NOMO-1 treated with DMSO at 0.1 percent for 48 hours (cell line): ENCODE measurements around the gene ELMOD1.

Source experiments
- DNase-seq: peaks from one replicate; lab custom pipeline; 2025; ENCODE audit not compliant: unreplicated experiment; lab: John Stamatoyannopoulos, UW

Gene ELMOD1

GRCh38 chr11:107631931-107632330 is 41.0 kb downstream of the ELMOD1 start:
- no peak for DNase-seq

DNA sequence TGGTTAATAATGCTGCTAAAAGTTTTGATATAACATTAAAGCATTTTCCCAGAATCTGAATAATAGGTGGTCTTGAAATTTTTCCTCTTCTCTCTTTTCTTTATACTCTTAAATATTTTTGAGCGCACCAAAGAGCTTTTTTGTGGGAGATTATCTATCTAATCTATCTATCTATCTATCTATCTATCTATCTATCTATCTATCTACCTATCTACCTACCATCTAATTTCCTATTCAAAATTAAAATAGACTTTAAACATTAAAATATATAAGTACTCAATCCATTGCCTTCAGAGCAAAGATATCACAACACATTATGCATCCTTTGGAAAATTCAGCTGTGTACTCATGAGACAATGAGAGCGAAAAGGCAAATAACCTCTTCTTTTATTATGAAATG is 55.8 kb downstream of the ELMOD1 start:
- DNase-seq, result no peak

- no peak for DNase-seq
Observed at GRCh38 chr11:107648242-107648641, 57.3 kb downstream of the ELMOD1 start.

DNA sequence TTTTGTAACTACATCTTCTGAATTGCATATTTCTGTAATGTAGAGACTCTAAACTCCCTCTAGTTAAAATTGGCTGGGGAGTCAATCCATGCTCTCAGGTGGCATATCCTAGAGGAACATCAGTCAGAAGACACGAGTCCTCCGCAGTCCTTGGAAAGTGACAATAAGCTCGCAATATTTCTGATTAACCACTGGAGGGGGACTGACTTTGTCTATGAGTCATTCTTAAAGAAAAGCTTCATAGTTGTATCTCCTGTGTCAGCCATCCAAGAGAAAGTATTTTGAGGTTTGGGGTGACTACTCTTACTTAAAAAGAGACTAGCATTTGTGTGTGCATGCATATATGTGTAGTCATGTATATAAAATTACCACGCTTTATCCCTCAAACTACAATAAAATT is 60.7 kb downstream of the ELMOD1 start:
- DNase-seq, result no peak

- no peak for DNase-seq
Observed at GRCh38 chr11:107653076-107653475, 62.1 kb downstream of the ELMOD1 start.

DNA sequence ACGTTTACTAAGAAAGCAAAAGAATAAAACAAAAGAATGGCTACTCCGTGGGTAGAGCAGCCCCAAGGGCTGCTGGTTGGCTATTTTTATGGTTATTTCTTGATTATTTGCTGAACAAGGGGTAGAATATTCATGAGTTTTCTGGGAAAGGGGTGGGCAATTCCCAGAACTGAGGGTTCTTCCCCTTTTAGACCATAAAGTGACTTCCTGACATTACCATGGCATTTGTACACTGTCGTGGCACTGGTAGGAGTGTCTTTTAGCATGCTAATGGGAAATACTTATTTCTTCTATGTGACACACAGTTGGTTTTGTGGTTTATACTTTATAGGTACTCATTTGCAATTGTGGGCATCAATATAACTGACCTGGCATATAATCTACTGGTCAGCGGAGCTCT is 64.7 kb downstream of the ELMOD1 start:
- no peak for DNase-seq

GRCh38 chr11:107659310-107659709 is 68.4 kb downstream of the ELMOD1 start:
- DNase-seq, result no peak

DNA sequence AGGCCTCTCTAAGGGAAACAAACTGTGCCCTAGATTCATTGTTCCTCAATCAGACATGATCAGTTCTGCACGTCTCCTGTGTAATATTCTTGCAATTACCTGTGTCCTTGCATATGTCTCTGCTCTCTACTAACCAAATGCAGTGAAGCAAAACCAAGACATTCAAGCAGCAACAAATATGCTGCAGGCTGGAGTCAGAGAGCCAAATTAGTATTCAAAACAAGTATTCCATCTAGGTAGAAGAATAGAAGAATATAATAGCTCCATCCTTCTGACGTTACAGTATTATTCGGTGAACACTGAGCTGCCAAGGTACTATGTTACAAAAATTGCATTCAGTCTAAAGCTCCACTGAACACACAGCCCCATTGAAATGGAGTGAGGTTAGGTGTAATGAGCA is 69.1 kb downstream of the ELMOD1 start:
- DNase-seq, result no peak

- DNase-seq, result no peak
Observed at GRCh38 chr11:107661656-107662055, 70.7 kb downstream of the ELMOD1 start.

- DNase-seq, result no peak
Observed at GRCh38 chr11:107665018-107665417, 74.1 kb downstream of the ELMOD1 start.

GRCh38 chr11:107666911-107667613 is 76.1 kb downstream of the ELMOD1 start:
- no peak for DNase-seq

- no peak for DNase-seq
Observed at GRCh38 chr11:107669191-107669740, 78.3 kb downstream of the ELMOD1 start.

DNA sequence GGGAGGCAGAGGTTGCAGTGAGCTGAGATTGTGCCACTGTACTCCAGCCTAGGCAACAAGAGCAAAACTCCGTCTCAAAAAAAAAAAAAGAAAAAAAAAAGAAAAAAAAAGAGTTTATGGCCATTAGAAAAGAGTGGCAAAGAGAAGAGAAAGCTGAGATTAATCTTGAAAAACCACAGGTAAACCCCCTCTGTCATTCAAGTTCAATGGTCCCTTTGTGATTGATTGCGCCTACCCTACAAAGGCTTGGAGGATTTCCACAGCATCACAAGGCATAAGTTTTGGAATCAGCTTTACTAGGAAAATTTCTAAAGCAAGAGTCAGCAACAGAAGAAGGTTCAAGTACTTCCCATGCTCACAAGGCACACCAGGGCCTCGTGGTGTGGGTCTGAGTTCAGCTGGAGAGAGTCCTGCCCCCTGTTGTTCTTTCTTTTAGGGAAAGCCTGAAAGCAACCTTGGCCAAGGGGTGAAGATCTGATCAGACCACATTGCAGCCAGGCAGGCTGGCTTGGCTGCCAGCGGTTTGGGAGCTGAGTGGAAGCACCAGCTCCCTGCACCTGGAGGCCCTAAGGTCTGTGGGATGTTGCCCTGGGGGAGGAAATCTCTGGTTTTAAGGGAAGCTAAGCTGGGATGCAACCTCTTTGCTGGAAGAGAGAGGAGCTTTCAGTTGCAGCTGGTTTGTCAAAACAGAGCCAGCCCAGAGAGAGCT is 79.1 kb downstream of the ELMOD1 start:
- DNase-seq, result no peak

GRCh38 chr11:107675902-107676301 is 85.0 kb downstream of the ELMOD1 start:
- DNase-seq, result no peak

DNA sequence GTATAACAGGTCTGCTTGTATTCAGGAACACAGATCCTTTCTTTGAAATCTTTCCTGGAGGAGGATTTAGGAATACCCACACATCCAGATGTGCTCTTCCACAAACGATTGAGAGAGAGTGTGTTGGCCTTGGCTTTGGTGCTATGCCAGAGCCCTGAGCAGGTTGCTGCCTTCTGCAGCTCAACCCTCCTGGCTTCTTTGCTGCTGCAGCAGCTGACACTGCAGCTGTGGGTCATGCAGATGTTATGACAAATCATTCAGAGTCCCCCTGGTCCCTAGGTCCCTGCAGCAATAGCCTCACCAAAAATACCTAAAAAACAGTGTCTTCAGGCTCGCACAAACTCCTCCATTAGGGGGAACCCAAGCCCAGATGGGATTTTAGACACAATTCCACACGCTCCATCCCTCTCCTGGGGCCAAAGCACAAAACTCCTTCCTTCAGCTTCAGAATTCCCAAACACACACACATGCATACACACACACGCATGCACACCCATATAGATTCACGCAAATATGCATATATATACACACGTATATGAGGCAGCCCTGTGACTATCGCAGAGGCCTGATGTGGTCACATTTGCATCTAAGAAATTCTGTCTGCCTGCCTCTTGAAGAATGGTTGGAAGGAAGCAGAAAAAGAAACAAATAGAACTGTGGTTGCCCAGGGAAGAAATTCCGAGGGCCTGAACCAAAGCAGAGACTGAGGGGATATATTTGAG is 85.5 kb downstream of the ELMOD1 start:
- DNase-seq, result no peak

- no peak for DNase-seq
Observed at GRCh38 chr11:107677924-107678631, 87.1 kb downstream of the ELMOD1 start.

DNA sequence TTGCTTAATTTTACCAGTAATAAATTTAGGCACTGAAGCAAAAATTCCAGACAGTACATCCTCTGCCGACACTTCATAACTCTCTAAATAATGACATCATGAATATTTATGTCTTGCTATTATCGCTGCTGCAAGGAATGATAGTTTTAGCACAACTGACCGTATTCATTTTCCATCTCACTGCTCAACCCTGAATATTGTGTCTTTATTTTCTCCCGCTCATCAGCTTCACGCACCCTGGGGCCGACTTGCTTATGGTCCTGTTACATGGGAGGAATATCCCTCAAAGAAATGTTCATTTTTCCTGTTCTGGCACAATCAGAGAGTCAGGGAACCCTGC is 87.7 kb downstream of the ELMOD1 start:
- no peak for DNase-seq

DNA sequence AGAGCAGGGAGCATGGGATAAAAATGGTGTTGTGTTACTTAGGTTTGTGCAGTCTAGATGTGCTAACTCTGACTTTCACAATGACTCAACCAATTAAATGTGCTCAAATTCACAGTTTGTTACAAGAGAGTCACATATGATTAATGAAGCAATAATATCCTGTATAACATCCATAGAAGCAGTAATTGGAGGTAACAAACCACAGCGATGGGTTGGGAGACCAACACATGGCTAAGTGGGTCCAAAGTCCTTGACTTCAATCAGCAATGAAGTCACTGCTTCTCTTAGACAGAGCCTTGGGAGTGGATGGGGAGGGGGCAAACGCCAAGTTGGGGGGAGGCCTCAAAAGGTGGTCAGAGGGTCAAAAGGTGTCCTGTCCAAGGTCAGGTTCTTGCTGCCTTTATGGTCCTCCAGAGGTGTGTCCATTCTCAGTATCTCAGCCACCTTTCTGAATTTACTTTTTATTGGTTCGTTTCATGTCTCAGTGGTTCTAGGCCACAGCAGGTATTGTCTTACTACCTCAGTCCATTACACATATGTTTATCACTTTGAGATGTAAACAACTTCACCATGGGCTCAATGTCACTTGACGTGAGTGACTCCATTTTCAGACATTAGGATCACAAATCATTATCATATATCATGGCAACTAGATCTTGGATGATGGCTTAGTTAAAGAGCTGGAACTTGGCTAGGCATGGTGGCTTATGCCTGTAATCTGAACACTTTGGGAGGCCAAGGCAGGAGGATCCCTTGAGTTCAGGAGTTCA is 88.5 kb downstream of the ELMOD1 start:
- no peak for DNase-seq

GRCh38 chr11:107682171-107682570 is 91.2 kb downstream of the ELMOD1 start:
- DNase-seq, result peak; percentile 59

- DNase-seq, result peak; percentile 59
Observed at GRCh38 chr11:107682572-107682971, 91.6 kb downstream of the ELMOD1 start.

GRCh38 chr11:107683061-107683460 is 92.1 kb downstream of the ELMOD1 start:
- peak; percentile 75 for DNase-seq
